Activated CD4-positive, alpha-beta T cell treated with anti-CD3 and anti-CD28 coated beads for 36 hours (primary cell): ENCODE measurements around the gene CCL25. TPM values are rescaled to one million over a fixed set of nuclear protein-coding genes. Genes with fewer than 3 reads are reported as not detected.
"Not testable (repeated sequence)": the region's sequence is repeated elsewhere in the genome, so short reads cannot be mapped to it uniquely, and the experiment has no call there.

Experiments used
- ATAC-seq: fragments of 200-7000 bp; cut with Tn5 transposase; one replicate; pipeline ENCODE4 v1.10.0; 2021; ENCODE audit warnings: mild to moderate bottlenecking, moderate library complexity
- CTCF ChIA-PET: fragments of 350-600 bp; sonication (Branson Sonifier 250); formaldehyde crosslinking; loops from one replicate; lab custom pipeline; 2021; ENCODE audit warnings: antibody characterized with exemption; lab: Charles Lee
- POLR2A ChIA-PET: fragments of 350-600 bp; sonication (Branson Sonifier 250); formaldehyde crosslinking; loops from one replicate; lab custom pipeline; 2021; ENCODE audit warnings: antibody characterized with exemption, inconsistent platforms; lab: Charles Lee
- DNase-seq: peaks from one replicate; pipeline ENCODE4 v3.0.0-alpha.2; 2020
- H3K27ac Mint-ChIP-seq: one replicate; pipeline ENCODE4 v1.8.0; 2021; ENCODE audit warnings: mixed read lengths
- H3K27me3 Mint-ChIP-seq: one replicate; pipeline ENCODE4 v1.8.0; 2021; ENCODE audit warnings: mixed read lengths
- H3K36me3 Mint-ChIP-seq: one replicate; pipeline ENCODE4 v1.8.0; 2021; ENCODE audit warnings: low read depth, mixed read lengths
- H3K4me1 Mint-ChIP-seq: one replicate; pipeline ENCODE4 v1.8.0; 2021; ENCODE audit warnings: mixed read lengths
- H3K4me3 Mint-ChIP-seq: one replicate; pipeline ENCODE4 v1.8.0; 2021; ENCODE audit warnings: mild to moderate bottlenecking, moderate library complexity, mixed read lengths
- H3K9me3 Mint-ChIP-seq: one replicate; pipeline ENCODE4 v1.8.0; 2021; ENCODE audit warnings: low read depth, mixed read lengths
- intact Hi-C, 2 experiments: fragments of 100-400 bp; cut with DNase I in 1 of 2; cut with micrococcal nuclease in 1 of 2; formaldehyde crosslinking; loops; one replicate each; pipeline versions ENCODE4 v1.14.2 to v1.15.1; 2022 to 2024; cut with DNase I, micrococcal nuclease
- total RNA-seq, 2 experiments: library from RNA; stranded (reverse); gene quantifications; one replicate each; pipeline ENCODE4 v1.2.3, GENCODE V29; 2021

The CCL25 gene
- total RNA-seq, 2 experiments from 2014 or later = 0.26 TPM; not detected in 1

DNA sequence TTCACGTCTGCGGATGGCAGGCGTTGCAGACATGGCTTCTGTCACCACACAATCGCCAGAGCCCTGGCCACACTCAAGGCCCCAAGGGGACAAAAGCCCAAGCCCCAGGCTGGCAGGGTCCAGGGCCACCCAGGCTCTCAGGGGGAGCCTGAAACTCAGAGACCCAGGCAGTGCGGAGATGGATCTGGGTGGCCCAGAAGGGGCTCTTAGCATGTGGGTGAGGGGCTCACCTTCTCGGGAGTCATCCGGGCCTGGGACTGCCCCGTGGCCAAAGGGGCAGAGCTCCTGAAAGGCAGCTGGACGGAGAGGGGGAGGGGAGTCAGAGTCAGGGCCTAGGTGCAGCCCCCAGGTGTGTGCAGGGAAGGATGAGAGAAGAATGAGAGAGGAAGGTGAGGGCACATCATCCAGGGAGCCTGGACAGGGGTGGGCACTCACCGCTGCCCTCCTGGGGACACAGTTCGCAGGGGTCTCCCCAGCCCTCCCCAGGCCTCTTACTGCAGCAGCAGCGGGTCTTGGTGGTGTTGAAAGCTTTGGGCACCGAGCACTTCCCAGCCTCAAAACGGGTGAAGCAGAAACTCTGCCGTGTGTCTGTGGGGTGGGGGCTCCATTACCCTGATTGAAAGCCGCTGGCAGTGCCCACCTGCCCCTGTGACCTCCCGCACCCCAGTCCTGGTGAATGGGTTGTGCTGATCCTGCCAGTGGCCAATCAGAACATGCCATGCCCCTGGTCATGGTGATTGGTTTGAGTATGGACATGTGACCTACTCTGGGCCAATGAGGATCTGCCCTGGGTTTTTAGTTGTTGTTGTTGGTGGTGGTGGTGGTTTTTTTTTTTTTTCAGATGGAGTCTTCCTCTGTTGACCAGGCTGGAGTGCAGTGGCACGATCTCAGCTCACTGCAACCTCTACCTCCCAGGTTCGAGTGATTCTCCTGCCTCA, 37.4 kb downstream of the CCL25 start:
- Mint-ChIP-seq H3K9me3 (peaks cover 11% of the 10 kb centered on the region), H3K27ac (no peak overlapping the region), H3K27me3 (no peaks in the 10 kb centered on the region), H3K36me3 (no peaks in the 10 kb centered on the region), H3K4me1 (no peaks in the 10 kb centered on the region), H3K4me3 (no peak overlapping the region)
- ChIA-PET CTCF (no interaction called here), POLR2A (no interaction called here)
- ATAC-seq (no peak), DNase-seq (no peak)
- intact Hi-C loops = no loop called here

DNA sequence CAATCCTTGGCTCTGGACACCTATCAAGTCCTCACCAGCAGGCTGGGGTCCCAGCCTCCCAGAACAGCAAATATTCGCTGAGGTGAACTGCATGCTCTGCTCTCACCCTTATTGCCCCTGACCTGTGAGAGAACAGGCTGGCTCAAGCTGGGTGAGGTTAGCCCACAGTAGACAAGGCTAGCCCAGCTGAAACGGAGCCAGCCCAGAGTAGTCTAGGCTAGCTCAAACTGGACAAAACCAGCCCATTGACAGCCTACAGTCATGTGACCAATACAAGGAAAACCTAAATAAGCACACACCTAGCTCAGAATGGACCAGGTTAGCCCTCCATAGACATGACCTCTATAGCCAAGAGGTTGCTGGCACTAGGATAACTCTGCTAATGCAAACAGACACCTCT, 38.4 kb downstream of the CCL25 start:
- Mint-ChIP-seq H3K9me3 (peaks cover 17% of the 10 kb centered on the region), H3K36me3 (no peaks in the 10 kb centered on the region), H3K4me3 (no peak overlapping the region), H3K27me3 (no peaks in the 10 kb centered on the region), H3K27ac (no peak overlapping the region), H3K4me1 (no peaks in the 10 kb centered on the region)
- ChIA-PET CTCF (no interaction called here), POLR2A (no interaction called here)
- DNase-seq (no peak), ATAC-seq (no peak)
- intact Hi-C loops = no loop called here

DNA sequence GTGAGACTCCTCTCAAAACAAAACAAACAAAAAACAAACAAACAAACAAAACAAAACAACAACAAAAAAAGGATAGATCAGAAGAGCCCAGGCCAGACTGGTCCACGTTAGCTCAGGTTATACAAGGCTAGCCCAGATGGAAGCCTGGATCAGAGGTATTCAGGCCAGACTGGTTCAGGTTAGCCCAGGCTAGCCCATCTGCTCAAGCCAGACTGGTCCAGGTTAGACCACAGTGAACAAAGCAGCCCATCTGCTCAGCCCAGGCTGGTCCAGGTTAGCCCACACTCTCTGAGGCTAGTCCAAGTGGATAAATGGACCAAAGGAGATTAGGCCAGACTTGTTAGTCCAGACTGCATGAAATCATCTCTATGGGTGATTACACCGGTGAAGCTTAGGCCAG, 41.2 kb downstream of the CCL25 start:
- no peak overlapping the region for H3K4me3 Mint-ChIP-seq
- H3K27ac Mint-ChIP-seq = no peak overlapping the region
- peaks cover 30% of the 10 kb centered on the region for H3K9me3 Mint-ChIP-seq
- peaks cover 2% of the 10 kb centered on the region for H3K27me3 Mint-ChIP-seq
- CTCF ChIA-PET = interaction anchor here (0.7 kb wide), 1 partner anchor 504 kb away, joined by 3 read pairs; no protein-coding TSS in a partner anchor
- no peaks in the 10 kb centered on the region for H3K36me3 Mint-ChIP-seq
- no peaks in the 10 kb centered on the region for H3K4me1 Mint-ChIP-seq
- POLR2A ChIA-PET = no interaction called here
- intact Hi-C loops = no loop called here
- DNase-seq = no peak
- no peak for ATAC-seq

DNA sequence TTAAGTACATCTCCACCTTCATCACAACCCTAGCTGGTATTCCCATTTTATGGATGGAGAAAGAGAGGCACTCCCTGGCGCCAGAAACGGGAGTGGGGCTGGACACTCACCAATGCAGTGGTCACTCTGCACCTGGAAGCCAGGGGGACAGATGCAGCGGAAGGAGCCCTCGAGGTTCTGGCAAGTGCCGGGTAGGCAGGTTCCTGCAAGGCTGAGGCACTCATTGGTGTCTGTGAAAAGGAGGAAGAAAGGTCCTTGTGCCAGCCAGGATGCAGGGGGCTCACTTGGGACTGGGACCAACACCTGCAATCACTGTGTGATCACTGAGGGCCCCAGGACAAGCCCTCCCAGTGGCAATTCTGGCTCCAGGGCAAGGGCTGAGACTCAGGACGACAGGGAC, 41.8 kb downstream of the CCL25 start:
- no peak overlapping the region for H3K4me3 Mint-ChIP-seq
- DNase-seq (no peak), ATAC-seq (no peak)
- CTCF ChIA-PET = no interaction called here
- peaks cover 30% of the 10 kb centered on the region for H3K9me3 Mint-ChIP-seq
- intact Hi-C loops = no loop called here
- peaks cover 5% of the 10 kb centered on the region for H3K27me3 Mint-ChIP-seq
- H3K4me1 Mint-ChIP-seq = no peaks in the 10 kb centered on the region
- H3K36me3 Mint-ChIP-seq = no peaks in the 10 kb centered on the region
- no peak overlapping the region for H3K27ac Mint-ChIP-seq
- POLR2A ChIA-PET = no interaction called here

DNA sequence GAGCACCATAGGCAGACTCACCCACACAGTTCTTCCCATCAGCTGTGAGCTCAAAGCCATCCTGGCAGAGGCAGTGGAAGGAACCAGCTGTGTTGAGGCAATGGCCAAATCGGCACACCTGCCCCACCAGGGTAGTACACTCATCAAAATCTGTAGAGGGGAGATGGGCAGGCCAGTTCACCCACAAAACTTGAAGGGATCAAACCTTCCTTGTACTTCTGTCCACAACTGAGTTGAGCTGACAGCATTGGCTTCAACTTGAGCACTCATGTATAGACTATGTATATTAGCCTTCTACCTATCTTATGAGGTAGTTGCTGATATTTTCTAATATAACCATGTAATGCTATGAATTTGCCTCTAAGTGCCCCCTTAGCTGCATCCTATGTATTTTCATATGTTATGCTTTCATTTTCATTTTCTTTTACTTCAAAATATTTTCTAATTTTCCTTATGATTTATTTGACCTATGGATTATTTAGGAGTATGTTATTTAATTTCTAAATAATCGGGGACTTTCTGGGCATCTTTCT, 42.9 kb downstream of the CCL25 start:
- H3K27ac Mint-ChIP-seq = no peak overlapping the region
- intact Hi-C loops = no loop called here
- H3K36me3 Mint-ChIP-seq = no peaks in the 10 kb centered on the region
- peaks cover 30% of the 10 kb centered on the region for H3K9me3 Mint-ChIP-seq
- no peak for ATAC-seq
- H3K27me3 Mint-ChIP-seq = peaks cover 5% of the 10 kb centered on the region
- ChIA-PET POLR2A (no interaction called here), CTCF (no interaction called here)
- no peaks in the 10 kb centered on the region for H3K4me1 Mint-ChIP-seq
- DNase-seq = no peak
- no peak overlapping the region for H3K4me3 Mint-ChIP-seq

DNA sequence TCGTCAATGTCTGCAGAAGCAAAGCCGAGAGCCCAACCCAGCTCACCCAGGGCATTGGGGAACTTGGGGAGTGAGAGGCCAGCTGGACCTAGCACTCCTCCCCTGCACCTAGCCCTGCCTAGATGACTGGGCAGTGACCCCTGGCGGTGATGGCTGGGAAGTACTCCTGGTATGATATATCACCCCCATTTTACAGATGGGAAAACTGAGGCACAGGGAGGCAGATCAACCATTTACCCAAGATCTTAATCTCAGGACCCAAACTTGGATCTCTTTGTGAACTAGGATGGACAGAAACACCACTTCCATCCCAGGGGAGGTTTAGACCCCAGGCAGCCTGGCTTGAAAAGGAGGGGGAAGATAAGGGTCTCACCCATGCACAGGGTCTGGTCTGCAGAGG, 43.5 kb downstream of the CCL25 start:
- Mint-ChIP-seq H3K4me1 (no peaks in the 10 kb centered on the region), H3K36me3 (no peaks in the 10 kb centered on the region), H3K4me3 (no peak overlapping the region), H3K27ac (no peak overlapping the region), H3K27me3 (peaks cover 5% of the 10 kb centered on the region), H3K9me3 (peaks cover 30% of the 10 kb centered on the region)
- CTCF ChIA-PET = no interaction called here
- intact Hi-C loops = no loop called here
- no peak for DNase-seq
- POLR2A ChIA-PET = no interaction called here
- no peak for ATAC-seq

DNA sequence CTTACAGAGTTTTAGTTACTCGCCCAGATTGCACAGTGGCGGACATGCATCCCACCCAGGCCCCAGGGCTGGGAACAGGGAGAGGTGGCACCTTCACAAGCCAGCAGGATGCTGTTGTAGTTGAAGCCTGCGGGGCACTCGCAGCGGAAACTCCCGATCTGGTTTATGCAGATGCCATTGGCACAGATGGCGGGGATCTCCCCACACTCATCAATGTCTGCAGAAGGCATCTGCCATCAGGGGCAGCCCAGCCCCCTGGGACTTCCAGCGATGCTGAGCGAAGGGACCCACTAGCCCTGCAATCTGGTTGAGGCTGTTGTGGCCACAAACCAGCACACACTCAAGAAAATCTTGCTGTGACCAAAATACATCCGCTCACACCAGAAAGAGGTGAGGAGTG, 44.6 kb downstream of the CCL25 start:
- Mint-ChIP-seq H3K27ac (no peak overlapping the region), H3K27me3 (peaks cover 5% of the 10 kb centered on the region), H3K36me3 (no peaks in the 10 kb centered on the region), H3K9me3 (peaks cover 30% of the 10 kb centered on the region), H3K4me3 (no peak overlapping the region), H3K4me1 (no peaks in the 10 kb centered on the region)
- CTCF ChIA-PET = no interaction called here
- no peak for ATAC-seq
- DNase-seq = no peak
- POLR2A ChIA-PET = no interaction called here
- intact Hi-C loops = no loop called here

DNA sequence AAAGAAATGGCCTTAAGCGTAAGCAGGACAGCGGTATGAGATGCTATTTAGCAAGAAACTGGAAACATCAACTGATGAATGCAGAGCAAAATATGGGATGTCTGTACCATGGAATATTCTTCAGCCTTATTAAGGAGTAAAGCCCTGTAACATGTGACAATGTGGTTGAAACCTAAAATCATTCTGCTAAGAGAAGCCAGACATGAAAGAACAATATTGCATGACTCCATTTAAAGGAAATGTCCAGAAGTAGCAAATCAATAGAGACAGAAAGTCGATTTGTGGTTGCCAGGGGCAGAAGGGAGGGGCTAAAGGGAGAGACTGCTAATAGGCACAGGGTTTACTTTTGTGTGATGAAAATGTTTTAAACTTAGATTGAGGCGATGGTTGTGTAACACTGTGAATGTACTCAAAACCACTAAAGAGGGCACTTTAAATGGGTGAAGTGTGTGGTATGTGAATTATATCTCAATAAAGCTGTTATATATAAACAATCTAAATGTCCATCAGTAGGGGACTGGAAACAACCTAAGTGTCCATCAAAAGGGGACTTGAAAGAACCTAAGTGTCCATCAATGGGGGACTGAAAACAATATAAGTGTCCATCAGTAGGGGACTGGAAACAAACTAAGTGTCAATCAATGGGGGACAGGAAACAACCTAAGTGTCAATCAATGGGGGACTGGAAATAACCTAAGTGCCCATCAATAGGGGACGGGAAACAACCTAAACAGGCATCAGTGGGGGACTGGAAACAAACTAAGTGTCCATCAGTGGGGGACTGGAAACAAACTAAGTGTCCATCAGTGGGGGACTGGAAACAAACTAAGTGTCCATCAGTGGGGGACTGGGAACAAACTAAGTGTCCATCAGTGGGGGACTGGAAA, 45.4 kb downstream of the CCL25 start:
- H3K9me3 Mint-ChIP-seq = peaks cover 30% of the 10 kb centered on the region
- ATAC-seq (no peak), DNase-seq (no peak)
- no peaks in the 10 kb centered on the region for H3K4me1 Mint-ChIP-seq
- H3K27ac Mint-ChIP-seq = no peak overlapping the region
- CTCF ChIA-PET = no interaction called here
- peaks cover 5% of the 10 kb centered on the region for H3K27me3 Mint-ChIP-seq
- POLR2A ChIA-PET = no interaction called here
- H3K36me3 Mint-ChIP-seq = no peaks in the 10 kb centered on the region
- intact Hi-C loops = no loop called here
- no peak overlapping the region for H3K4me3 Mint-ChIP-seq

DNA sequence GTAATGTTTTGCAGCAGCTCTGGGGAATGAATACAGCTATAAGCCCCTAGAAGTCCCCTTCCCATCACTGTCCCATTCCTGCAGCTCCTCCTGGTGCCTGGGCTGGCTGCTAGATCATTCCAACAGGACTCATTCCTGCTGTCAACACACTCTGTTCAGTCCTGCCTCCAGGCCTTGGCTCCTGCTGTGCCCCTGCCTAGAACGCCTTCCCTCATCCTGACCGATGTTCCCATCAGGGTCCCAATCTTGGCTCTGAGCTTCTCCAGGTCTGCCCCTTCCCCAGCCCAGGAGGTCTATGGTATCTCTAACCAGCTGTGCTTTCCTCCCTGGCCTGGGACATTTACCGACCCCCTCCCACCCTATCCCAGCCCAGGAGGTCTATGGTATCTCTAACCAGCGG, 48.8 kb downstream of the CCL25 start:
- H3K9me3 Mint-ChIP-seq = peaks cover 9% of the 10 kb centered on the region
- H3K27me3 Mint-ChIP-seq = peaks cover 9% of the 10 kb centered on the region
- no peaks in the 10 kb centered on the region for H3K36me3 Mint-ChIP-seq
- ChIA-PET CTCF (interaction anchor here (0.6 kb wide), 1 partner anchor 84 kb away, joined by 4 read pairs; no protein-coding TSS in a partner anchor), POLR2A (no interaction called here)
- H3K4me1 Mint-ChIP-seq = no peaks in the 10 kb centered on the region
- intact Hi-C loops = no loop called here
- no peak overlapping the region for H3K4me3 Mint-ChIP-seq
- ATAC-seq = no peak
- no peak overlapping the region for H3K27ac Mint-ChIP-seq
- DNase-seq = no peak

DNA sequence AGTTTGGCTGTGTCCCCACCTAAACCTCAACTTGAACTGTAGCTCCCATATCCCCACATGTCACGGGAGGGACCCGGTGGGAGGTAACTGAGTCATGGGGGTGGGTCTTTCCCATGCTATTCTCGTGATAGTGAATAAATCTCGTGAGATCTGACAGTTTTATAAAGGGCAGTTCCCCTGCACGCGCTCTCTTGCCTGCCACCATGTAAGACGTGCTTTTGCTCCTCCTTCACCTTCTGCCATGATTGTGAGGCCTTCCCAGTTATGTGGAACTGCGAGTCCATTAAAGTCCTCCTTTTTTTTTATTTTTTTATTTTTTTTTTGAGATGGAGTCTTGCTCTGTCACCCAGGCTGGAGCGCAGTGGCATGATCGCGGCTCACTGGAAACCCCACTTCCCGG, 49.4 kb downstream of the CCL25 start:
- H3K4me1 Mint-ChIP-seq, H3K36me3 Mint-ChIP-seq, H3K4me3 Mint-ChIP-seq, H3K9me3 Mint-ChIP-seq, DNase-seq, H3K27me3 Mint-ChIP-seq, ATAC-seq, POLR2A ChIA-PET, H3K27ac Mint-ChIP-seq, intact Hi-C loops: not testable (repeated sequence)
- CTCF ChIA-PET = interaction anchor here (0.6 kb wide), 1 partner anchor 83 kb away, joined by 4 read pairs; no protein-coding TSS in a partner anchor

DNA sequence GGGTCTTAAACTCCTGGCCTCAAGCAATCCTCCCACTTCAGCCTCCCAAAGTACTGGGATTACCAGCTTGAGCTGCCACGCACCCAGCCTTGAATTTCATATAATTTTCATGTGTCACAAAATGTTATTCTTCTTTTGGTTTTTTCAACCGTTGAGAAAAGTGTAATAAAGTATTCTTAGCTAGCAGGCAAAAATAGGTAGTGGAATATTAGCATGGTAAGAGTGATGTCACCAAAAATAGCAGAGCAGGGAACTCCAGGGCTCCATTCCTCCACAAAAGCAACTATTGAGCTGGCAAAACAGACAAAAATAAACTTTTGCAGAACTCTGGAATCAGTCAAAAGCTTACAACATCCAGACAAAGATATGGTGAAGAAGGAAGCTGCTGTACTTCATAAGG, 52.9 kb downstream of the CCL25 start:
- intact Hi-C loops = no loop called here
- Mint-ChIP-seq H3K9me3 (no peaks in the 10 kb centered on the region), H3K4me3 (no peak overlapping the region), H3K36me3 (no peaks in the 10 kb centered on the region), H3K27ac (no peak overlapping the region), H3K27me3 (peaks cover 12% of the 10 kb centered on the region), H3K4me1 (no peaks in the 10 kb centered on the region)
- no peak for DNase-seq
- ChIA-PET CTCF (interaction anchor here (0.6 to 0.7 kb wide), 2 partner anchors 10 to 101 kb away, joined by 3 read pairs; no protein-coding TSS in a partner anchor), POLR2A (no interaction called here)
- no peak for ATAC-seq
